A549 treated with Hydrocortisone at 1 μM for 4 hours (cell line): ENCODE data around the gene BGLAP. TPM values are rescaled to one million over a fixed set of nuclear protein-coding genes. Genes with fewer than 3 reads are reported as not detected.

Experiments used
- total RNA-seq: library from RNA; stranded (reverse); fragments of 200-300 nt; extraction: Qiagen RNA extraction; gene quantifications from 5 replicates; pipeline ENCODE4 v1.2.3, GENCODE V29; 2022

Gene BGLAP
- 0.16 to 0.62 TPM (median 0.30 TPM) in 3 of 5 replicates, not detected in the others for total RNA-seq

GRCh38 chr1:156241926-156242325 lies at the start of gene BGLAP:
BGLAP (plus strand) TSS chr1:156242184; CDS start chr1:156242232, 48 bp downstream.

GRCh38 chr1:156193488-156194299 lies 48.3 kb upstream of the BGLAP start, which contains the start of gene SLC25A44:
SLC25A44 (plus strand) TSS chr1:156194104; CDS start chr1:156199848, 5,744 bp downstream.

GRCh38 chr1:156212833-156213643 lies 28.9 kb upstream of the BGLAP start, which contains the start of gene PMF1:
PMF1 (plus strand) TSS chr1:156213007; CDS start chr1:156213016, 9 bp downstream.

DNA sequence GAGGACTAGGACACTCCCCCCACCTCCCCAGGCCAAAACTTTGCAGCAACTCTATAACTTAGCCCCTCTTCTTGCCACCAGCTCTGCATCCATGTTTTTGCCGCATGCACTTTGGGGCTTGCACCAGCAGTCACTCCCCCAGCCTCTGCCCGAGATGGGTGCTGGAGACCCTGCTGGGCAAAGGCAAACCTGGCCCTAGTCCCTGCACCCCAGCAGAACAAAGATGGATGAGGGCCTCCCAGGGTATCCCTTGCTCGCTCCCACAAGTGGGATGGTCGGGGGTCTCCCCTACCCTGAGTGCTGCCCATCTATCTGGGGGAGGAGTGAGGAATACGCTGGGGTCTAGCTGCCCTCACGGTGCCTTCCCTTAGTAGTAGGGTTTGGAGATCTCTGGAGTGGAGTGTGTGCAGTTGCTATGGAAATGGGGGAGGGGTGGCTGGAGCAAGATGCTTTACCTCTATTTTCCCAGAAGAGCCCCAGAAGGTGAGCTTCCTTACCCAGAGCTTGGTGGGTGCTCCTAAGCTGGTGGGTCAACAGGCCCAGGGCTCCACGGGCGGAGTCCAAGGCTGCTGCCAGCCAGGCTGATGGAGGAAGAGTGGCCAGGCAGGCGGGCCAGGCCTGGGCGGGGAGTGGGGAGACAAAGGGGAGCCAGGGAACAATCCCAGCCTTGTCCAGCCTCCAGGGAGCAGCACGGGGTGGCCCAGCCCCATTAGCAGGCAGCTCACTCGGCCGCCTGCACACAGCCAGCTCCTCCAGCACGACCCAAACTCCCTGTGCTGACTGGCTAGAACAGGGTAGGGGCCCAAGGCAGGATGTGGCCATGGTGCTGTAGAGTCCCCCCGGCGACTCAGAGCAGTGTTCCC lies 5.7 kb downstream of the BGLAP start, which contains the start of gene PAQR6:
PAQR6 (minus strand) TSS at position 597 of the 863 bp plus-strand sequence. CDS start 1,325 bp downstream, outside the sequence.

DNA sequence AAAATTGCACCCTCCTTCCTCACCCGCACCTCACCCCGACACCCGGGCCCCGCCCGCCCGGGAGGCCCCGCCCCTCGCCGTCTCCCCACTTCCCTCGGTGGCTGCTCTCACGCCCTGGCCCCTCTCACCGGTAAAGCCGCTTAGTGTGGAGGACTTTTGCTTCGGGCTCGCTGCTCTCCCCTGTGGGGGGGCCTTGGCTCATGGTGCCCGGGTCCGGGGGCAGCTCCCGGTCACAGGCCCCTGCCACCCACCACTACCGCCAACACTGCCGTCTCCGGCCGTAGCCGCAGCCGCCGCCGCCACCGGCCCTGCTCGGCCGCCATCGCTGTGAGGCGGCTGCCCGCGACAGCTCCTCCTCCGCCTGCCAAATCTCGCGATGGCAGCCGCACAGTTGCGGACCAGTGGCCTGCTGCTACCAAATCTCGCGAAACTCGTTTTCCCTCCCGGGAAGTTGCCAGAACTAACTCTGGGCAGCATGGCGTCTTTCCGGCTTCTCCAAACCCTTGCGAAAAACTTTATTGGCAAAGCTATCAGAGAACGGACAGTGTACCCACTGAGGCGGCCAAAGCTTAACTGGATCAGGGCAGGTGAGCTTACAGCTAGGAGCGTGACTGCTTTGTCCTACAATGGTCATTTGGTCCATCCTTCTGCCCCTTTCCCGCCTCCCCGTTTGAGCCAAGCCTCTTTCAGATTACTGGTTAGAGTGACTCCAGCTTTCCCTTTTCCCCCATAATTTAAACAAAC lies 40.7 kb downstream of the BGLAP start, which contains the start of gene SMG5:
SMG5 (minus strand) TSS at position 347 of the 744 bp plus-strand sequence; CDS start at position 202, 145 bp downstream.

DNA sequence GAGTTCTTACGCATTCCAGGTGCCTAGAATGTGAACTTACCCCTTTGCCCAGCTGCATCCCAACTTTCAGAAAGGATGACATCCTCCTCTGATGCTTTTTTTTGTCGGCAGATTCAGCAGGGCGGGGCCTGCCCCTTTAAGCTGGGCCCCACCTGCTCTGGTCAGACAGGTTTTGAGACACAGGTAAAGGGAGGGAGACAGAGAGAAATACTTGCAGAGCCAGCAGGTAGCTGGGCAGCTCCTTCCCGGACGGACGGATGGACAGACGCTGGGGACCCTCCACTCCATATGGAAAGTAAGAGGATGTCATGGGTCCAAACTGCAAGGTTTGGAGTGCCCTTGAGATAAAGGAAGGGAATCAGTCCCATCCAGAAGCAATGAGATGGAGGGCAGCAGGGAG lies 42.1 kb downstream of the BGLAP start, which contains the start of gene TMEM79:
TMEM79 (plus strand) TSS at position 214 of the 400 bp plus-strand sequence. CDS start 902 bp downstream, outside the sequence.

Other genes starting within 250 kb of the BGLAP start
- 254 to 271 TPM (median 259 TPM) in 5 replicates for gene SSR2, start 221.2 kb upstream of the BGLAP start, total RNA-seq
- gene UBQLN4, start 188.4 kb upstream of the BGLAP start, total RNA-seq = 34.3 to 41.2 TPM (median 40.5 TPM) in 5 replicates
- 140 to 156 TPM (median 148 TPM) in 5 replicates for gene LAMTOR2, start 187.4 kb upstream of the BGLAP start, total RNA-seq
- gene RAB25, start 181.0 kb upstream of the BGLAP start, total RNA-seq = 0.17 to 0.28 TPM in 2 of 5 replicates, not detected in the others
- gene MEX3A, start 159.7 kb upstream of the BGLAP start, total RNA-seq = 1.2 to 2.4 TPM (median 2.2 TPM) in 5 replicates
- gene LMNA, start 127.5 kb upstream of the BGLAP start, total RNA-seq = 697 to 752 TPM (median 725 TPM) in 5 replicates
- 0.36 to 0.43 TPM (median 0.40 TPM) in 5 replicates for gene SEMA4A, start 88.6 kb upstream of the BGLAP start, total RNA-seq
- 25.7 to 32.0 TPM (median 27.0 TPM) in 5 replicates for gene SLC25A44, start 48.1 kb upstream of the BGLAP start, total RNA-seq
- 47.7 to 63.9 TPM (median 60.3 TPM) in 5 replicates for gene PMF1, start 29.2 kb upstream of the BGLAP start, total RNA-seq
- 2.7 to 4.3 TPM (median 3.3 TPM) in 5 replicates for gene PAQR6, start 5.9 kb downstream of the BGLAP start, total RNA-seq
- gene SMG5, start 40.6 kb downstream of the BGLAP start, total RNA-seq = 41.9 to 46.8 TPM (median 43.0 TPM) in 5 replicates
- 7.4 to 8.6 TPM (median 7.5 TPM) in 5 replicates for gene TMEM79, start 42.1 kb downstream of the BGLAP start, total RNA-seq
- gene GLMP, start 53.5 kb downstream of the BGLAP start, total RNA-seq = 36.3 to 48.1 TPM (median 45.0 TPM) in 5 replicates
- gene VHLL, start 57.1 kb downstream of the BGLAP start, total RNA-seq = not detected in 5 replicates
- 373 to 439 TPM (median 401 TPM) in 5 replicates for gene CCT3, start 96.1 kb downstream of the BGLAP start, total RNA-seq
- 1.7 to 2.8 TPM (median 2.1 TPM) in 5 replicates for gene TSACC, start 96.3 kb downstream of the BGLAP start, total RNA-seq
- 0.09 TPM in 1 of 5 replicates, not detected in the others for gene RHBG, start 127.0 kb downstream of the BGLAP start, total RNA-seq